Activated CD8-positive, alpha-beta memory T cell treated with anti-CD3 and anti-CD28 coated beads, Interleukin-2, amount 50 U/mL, for 1 hour (primary cell): ENCODE measurements around the gene CSTF1.

ENCODE experiments used
- DNase-seq: peaks from one replicate; pipeline ENCODE4 v3.0.0-alpha.2; 2020; ENCODE audit errors: extremely low read depth

The CSTF1 gene

DNA sequence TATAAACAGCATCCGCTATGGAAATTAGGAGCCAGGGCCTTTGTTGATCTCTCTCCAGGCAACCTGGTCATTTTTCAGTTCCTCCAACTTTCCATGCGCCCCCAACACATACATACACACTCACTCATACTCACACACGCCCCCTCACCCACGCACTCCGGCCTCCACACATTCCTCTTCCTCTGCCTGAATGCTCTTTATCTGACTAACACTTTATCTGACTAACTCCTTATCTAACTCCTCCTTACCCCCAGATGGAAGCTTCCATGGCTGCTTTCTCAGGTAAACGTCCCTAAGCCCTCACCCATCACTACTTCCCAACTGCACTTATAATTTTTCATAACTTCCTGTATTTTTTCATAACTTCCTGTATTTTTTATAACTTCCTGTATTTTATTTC, 37.1 kb downstream of the CSTF1 start:
- no peak for DNase-seq

DNA sequence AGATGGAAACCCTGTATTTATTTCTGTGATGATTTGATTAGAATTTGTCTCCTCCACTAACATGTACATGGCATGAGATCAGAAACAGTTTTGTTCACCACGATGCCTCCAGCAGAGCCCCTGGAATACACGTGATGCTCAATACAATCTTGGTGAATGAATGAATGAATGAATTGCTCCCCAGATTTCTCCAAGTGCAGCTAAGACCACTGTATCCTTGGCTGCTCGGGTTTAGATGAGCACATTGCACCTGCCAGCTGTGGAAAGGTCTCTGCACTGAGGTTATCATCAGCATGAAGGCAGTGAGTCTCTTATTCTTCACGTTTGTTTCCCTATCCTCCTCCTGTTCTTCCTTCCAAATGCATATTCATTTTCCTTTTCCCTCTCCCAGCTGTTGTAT, 37.5 kb downstream of the CSTF1 start:
- no peak for DNase-seq

- no peak for DNase-seq
Measured at GRCh38 chr20:56430461-56430860, 38.0 kb downstream of the CSTF1 start.

DNA sequence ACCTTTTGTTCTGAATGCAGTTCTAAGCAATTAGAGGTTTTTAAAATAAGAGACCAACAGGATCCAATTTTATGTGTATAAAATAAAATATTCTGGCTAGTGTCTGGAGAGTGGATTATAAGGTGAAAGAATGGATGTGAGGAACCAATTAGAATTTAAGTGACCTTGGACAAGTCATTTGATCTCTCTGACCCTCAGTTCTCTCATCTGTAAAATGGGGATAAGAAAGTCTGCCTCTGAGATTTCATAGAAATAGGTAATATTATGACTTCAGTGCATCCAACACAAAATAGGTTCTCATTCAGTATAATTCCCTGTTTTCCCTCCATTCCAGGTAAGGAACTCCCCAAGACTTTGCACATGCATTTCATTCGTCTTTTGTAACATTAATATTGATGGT, 38.5 kb downstream of the CSTF1 start:
- no peak for DNase-seq

GRCh38 chr20:56431471-56431870, 39.0 kb downstream of the CSTF1 start:
- DNase-seq = no peak

- DNase-seq = no peak
Measured at GRCh38 chr20:56433221-56433879, 40.9 kb downstream of the CSTF1 start.

GRCh38 chr20:56433880-56434255, 41.4 kb downstream of the CSTF1 start:
- DNase-seq = no peak

DNA sequence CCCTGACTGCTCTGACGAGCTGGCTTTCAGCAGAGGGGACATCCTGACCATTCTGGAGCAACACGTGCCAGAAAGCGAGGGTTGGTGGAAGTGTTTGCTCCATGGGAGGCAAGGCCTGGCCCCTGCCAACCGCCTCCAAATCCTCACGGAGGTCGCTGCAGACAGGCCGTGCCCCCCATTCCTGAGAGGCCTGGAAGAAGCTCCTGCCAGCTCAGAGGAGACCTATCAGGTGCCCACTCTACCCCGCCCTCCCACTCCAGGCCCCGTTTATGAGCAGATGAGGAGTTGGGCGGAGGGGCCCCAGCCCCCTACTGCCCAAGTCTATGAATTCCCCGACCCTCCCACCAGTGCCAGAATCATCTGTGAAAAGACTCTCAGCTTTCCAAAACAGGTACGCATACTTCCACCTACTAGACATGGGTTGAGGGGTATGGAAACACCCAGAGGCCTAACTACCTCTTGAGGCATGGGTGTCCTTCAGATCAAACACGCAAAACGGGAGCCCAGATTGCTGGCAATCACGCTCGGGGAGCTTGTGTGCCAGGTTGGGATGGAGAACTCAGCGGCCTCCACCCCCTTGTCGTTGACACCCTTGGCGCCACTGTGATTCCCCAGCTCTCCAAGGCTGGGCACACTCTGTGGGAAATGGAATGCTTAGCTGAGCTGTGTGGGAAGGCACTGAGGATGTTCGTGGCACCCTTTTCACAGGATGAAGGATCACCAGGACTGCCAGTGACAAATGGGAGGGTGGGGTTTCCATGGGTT, 44.9 kb downstream of the CSTF1 start:
- DNase-seq = no peak

- no peak for DNase-seq
Measured at GRCh38 chr20:56438284-56438683, 45.8 kb downstream of the CSTF1 start.

- no peak for DNase-seq
Measured at GRCh38 chr20:56439771-56440291, 47.4 kb downstream of the CSTF1 start.

DNA sequence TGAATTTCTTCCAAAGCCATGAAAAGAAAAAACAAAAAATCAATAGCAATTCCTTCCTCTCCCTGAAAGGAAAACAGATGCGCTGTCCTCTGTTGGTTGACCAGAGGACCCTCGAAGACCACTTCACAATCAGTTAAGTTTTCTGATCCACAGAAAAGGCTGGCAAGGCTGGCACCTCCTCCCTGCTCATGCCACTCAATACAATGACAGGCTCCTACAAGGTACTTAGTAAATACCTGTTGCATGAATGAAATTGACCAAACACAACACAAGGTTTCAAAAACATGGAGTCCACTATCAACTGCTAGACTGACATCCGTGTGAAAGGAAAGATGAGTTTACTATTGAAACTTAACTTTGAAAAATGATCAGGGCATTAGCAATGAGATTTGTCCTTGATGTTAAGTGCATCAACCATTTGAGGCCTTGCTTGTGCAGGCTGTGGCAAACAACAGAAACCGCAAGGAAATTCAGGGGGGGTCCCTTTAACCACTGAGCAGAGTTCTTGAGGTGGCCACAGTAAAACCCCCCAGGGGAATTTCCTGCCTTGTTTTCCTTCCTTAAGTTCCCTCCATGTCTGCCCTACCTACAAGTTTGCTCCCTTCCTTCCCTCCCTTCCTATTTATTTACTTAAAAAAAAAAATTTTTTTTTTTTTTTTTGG, 48.0 kb downstream of the CSTF1 start:
- peak; percentile 23 for DNase-seq

- no peak for DNase-seq
Measured at GRCh38 chr20:56442389-56443365, 50.2 kb downstream of the CSTF1 start.

DNA sequence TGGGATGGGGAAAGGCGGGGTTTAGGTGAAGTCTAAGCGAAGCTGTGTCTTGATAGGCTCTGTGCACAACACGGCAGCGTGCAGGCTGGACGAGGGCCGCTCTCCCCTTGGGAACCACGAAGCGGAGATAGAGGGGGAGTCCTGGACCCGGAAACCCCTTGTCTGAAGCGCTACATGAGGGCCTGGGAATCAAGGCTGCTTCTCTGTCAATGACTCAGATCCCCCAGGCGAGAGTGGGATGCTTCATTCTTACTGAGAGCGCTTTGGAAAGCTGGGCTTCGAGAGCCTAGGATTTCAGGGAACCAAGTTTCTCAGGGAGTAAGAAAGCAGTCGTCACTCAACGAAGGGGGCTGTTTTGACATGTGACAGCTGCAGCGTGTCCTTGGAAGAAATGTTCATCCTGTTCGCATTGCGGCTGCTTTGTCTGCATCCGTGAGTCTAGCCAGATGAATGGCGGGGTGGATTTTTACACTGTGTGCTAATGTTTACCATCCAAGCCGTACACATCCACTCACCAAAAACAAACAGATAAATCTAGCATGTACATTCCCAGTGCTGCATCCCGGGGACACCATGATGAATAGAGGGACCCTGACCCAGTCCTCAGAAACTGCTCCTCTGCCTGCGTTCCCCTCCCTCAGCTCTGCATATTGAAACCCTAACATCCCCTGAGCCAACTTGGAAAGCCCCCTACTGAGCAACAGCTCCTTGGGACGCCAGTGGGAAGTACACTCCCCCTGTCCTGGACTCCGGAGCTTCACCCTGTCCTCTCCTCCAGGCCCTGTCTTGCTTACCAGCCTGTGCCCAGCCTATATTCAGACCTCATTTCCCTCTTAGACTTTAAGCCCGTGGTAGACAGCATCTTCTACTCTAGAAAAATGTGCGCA, 51.5 kb downstream of the CSTF1 start:
- DNase-seq = no peak

- DNase-seq = no peak
Measured at GRCh38 chr20:56445130-56445529, 52.7 kb downstream of the CSTF1 start.

DNA sequence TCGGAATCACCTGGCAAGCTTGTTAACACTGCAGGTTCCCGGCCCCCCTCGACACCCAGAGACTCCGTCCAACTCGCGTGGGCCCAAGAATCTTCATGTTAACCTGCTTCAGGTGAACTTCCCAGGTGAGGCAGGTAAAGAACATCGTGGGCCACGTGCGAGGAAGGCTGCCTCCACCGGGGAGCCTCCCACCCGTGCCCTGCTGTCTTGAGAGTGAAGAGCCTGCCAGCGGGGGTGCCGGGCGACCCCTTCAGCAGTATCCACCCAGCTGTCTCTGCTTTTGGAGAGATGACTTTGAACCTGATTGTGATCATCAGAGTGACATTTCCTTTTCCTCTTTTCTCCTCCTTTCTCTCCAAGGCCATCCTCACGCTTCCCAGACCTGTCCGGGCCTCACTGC, 53.1 kb downstream of the CSTF1 start:
- no peak for DNase-seq

- DNase-seq = no peak
Measured at GRCh38 chr20:56447227-56447626, 54.8 kb downstream of the CSTF1 start.

GRCh38 chr20:56449459-56449858, 57.0 kb downstream of the CSTF1 start:
- DNase-seq = no peak

DNA sequence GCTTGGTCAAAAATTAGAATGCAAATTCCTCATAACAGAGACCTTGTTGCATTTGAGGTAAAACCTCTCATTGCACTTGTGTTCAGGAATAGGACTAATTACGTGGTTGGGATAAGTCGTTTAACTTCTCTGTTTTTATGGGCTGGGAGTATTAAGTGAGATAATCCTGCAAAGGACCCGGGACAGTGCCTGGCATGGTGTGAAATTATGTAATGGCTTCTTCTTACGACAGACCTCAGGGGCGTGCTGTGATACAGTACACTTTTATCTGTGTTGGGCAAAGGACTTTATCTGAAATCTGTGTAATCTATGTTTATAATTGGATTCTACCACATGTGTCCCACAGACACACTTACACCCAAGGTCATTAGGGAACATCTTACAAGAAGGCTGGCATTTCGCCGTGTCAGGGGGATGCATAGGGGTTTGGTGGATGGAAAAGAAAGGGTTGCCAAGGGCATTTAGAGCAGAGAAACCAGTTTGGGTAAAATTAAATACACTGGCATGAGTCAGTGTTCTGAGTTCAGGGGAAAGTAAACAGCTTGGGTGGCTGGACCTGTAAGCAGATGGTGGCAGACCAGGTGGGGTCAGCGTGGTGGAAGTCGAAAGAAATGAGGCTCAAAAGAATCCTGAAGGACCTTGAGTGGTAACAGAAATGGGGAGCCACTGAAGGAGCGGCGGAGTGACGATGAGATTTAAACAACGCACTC, 58.8 kb downstream of the CSTF1 start:
- no peak for DNase-seq

GRCh38 chr20:56453352-56453751, 60.9 kb downstream of the CSTF1 start:
- no peak for DNase-seq

DNA sequence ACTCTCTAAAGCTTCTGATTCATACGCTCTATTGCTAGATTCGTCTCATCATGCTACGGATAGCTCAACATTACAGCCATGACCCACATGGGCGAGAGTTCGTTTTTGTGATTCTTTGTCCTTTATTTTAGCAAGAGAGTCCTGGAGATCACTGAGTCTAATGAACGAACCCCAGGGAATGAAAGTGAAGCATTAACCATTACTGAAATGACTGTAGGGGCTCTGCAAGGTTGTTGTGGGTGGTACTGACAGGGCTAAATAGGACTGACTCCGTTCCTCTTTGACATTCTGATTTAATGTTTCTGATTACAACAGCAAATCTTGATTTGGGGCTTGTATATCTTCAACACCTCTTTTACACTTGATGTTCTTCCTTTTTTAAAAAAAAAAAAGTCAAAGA, 62.3 kb downstream of the CSTF1 start:
- no peak for DNase-seq
